Mononuclear cell (primary cell): Measurements from ENCODE around the gene EHBP1. TPM values are rescaled to one million over a fixed set of nuclear protein-coding genes. Genes with fewer than 3 reads are reported as not detected.

ENCODE experiments used
- H3K27me3 ChIP-seq: 2 replicates; pipeline ENCODE4 v1.6.0; 2011; ENCODE audit warnings: low read length, control low read depth; ENCODE audit not compliant: insufficient read depth
- H3K4me1 ChIP-seq: 2 replicates; pipeline ENCODE4 v1.5.1; 2011; ENCODE audit warnings: mild to moderate bottlenecking, low read length, control low read depth; ENCODE audit not compliant: insufficient read depth
- H3K4me3 ChIP-seq: 2 replicates; pipeline ENCODE4 v1.5.1; 2011; ENCODE audit warnings: mild to moderate bottlenecking, low read length, moderate library complexity
- H3K9me3 ChIP-seq: 2 replicates; pipeline ENCODE4 v1.5.1; 2011; ENCODE audit warnings: low read depth, mild to moderate bottlenecking, control low read depth, low read length
- total RNA-seq: library from RNA; depleted of rRNA; stranded (reverse); fragments of >200 nt; gene quantifications from one replicate; pipeline ENCODE4 v1.2.3, GENCODE V29; 2012

The EHBP1 gene
- total RNA-seq, 1 donor = 31.6 TPM

- H3K4me3 ChIP-seq = no peak overlapping the region
- H3K27me3 ChIP-seq = peaks cover 92% of the 10 kb centered on the region
- H3K9me3 ChIP-seq = no peaks in the 10 kb centered on the region
- peaks cover 78% of the 10 kb centered on the region for H3K4me1 ChIP-seq
Observed at GRCh38 chr2:63055226-63056106, 350.0 kb downstream of the EHBP1 start.

- no peaks in the 10 kb centered on the region for H3K9me3 ChIP-seq
- H3K4me3 ChIP-seq = no peak overlapping the region
- peaks cover 70% of the 10 kb centered on the region for H3K4me1 ChIP-seq
Observed at GRCh38 chr2:63056107-63057050, 350.9 kb downstream of the EHBP1 start.

GRCh38 chr2:63057249-63058143, 352.0 kb downstream of the EHBP1 start:
- peaks cover 63% of the 10 kb centered on the region for H3K4me1 ChIP-seq
- H3K27me3 ChIP-seq = peaks cover 96% of the 10 kb centered on the region
- H3K9me3 ChIP-seq = no peaks in the 10 kb centered on the region
- no peak overlapping the region for H3K4me3 ChIP-seq

More at GRCh38 chr2:63056107-63057050, 350.9 kb downstream of the EHBP1 start:
- H3K27me3 ChIP-seq = peaks cover 95% of the 10 kb centered on the region

- Histone ChIP-seq H3K4me1 (peaks cover 61% of the 10 kb centered on the region), H3K27me3 (peaks cover 96% of the 10 kb centered on the region), H3K4me3 (no peak overlapping the region), H3K9me3 (no peaks in the 10 kb centered on the region)
Observed at GRCh38 chr2:63058144-63058920, 352.8 kb downstream of the EHBP1 start.

DNA sequence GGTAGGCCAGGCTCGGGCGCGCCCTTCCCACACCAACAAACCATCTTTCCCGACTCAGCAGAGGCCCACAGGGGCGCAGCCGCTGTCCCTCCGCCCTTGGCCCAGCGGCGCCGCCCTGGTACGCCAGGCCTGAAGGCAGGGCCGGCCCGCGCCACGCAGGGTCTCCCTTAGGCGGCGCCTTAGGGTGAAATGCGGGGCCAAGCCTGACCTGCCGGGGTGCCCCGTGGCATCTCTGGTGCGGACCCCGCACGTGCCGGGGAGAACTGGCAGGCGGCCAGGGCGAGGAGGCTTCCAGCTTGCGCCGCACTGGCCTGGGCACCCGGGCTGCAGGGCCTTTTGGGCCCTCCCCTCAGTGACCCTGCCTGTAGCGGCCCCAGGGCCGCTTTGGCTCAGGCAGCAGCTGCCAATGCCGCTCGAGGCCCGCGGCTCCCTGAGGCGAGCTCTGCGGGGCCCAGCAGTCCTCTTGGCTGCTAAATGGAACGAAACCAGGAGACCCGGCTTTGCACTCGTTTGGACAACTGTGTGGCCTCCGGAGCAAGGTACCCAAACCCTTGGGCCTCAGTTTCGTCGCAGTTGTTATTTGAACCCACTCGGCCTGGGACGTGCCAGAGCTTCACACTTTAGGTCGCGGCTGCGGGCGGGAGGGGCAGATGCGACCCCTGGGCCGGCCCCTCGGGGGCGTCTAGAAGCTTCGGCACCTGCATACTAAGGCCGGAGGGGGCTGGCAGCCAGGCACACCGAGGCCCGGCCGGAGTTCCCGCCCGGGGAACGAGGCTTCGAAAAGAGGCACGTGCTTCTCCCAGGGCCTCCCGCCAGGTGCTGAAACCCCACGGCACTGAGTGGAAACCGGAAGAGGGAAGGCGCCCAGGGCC, 353.6 kb downstream of the EHBP1 start:
- peaks cover 96% of the 10 kb centered on the region for H3K27me3 ChIP-seq
- no peaks in the 10 kb centered on the region for H3K9me3 ChIP-seq
- H3K4me3 ChIP-seq = no peak overlapping the region
- H3K4me1 ChIP-seq = peaks cover 52% of the 10 kb centered on the region

DNA sequence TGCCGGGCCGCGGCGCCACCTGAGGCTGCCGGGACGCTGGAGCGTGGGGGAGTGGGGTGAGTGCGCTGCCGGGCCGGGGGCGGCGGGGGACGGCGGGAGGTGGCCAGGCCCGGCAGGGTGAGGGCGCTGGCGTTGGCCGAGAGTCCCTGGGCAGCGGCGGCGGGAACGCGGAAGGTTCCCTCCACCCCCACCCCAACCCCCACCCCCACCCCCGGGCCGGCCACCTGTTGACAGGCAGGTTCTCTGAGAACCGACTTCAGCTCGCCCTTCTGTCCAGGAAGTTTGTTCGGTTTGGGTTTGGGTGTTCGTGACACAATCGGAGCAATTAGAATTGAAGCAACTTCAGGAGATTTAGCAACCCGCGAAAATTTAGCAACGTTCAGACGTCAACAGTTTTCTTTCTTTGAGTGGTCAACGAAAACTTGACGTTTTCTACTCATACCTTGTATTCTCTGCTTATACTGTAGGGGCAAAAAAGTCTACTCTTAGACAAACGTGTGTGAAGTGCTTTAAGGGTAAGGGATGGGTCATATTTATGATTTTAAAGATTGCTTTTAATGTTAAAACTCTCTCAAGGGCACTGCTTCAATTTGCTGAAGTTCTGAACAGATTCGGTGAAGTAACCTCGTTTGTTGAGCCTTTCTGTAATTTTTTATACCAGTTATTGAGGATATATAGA, 354.4 kb downstream of the EHBP1 start:
- H3K9me3 ChIP-seq = no peaks in the 10 kb centered on the region
- H3K4me1 ChIP-seq = peaks cover 46% of the 10 kb centered on the region
- H3K27me3 ChIP-seq = peaks cover 95% of the 10 kb centered on the region
- no peak overlapping the region for H3K4me3 ChIP-seq

GRCh38 chr2:63060472-63060991, 355.0 kb downstream of the EHBP1 start:
- peaks cover 40% of the 10 kb centered on the region for H3K4me1 ChIP-seq
- H3K27me3 ChIP-seq = peaks cover 95% of the 10 kb centered on the region
- H3K4me3 ChIP-seq = no peak overlapping the region
- H3K9me3 ChIP-seq = no peaks in the 10 kb centered on the region

GRCh38 chr2:63064197-63064596, 358.7 kb downstream of the EHBP1 start:
- Histone ChIP-seq H3K4me1 (peaks cover 4% of the 10 kb centered on the region), H3K9me3 (no peaks in the 10 kb centered on the region), H3K27me3 (peaks cover 93% of the 10 kb centered on the region), H3K4me3 (no peak overlapping the region)

DNA sequence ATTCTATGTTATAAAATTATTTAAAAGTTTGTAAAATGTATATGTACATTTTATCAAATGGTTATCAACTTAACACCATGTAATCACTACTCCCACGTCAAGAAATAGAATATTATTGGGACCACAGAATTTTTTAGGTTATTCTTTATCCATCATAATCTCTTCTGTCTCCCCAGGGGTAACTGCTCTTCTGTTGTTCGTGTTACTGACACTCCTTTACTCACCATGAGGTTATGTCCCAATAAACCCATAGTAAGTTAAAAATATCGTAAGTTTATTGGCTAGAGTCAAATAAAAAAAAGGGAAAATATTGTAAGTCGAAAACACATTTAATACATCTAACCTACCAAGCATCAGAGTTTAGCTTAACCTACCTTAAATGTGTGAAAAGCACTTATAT, 359.1 kb downstream of the EHBP1 start:
- Histone ChIP-seq H3K4me3 (no peak overlapping the region), H3K9me3 (no peaks in the 10 kb centered on the region), H3K27me3 (peaks cover 91% of the 10 kb centered on the region), H3K4me1 (no peaks in the 10 kb centered on the region)

- no peaks in the 10 kb centered on the region for H3K9me3 ChIP-seq
- H3K4me1 ChIP-seq = no peaks in the 10 kb centered on the region
- no peak overlapping the region for H3K4me3 ChIP-seq
- H3K27me3 ChIP-seq = peaks cover 83% of the 10 kb centered on the region
Observed at GRCh38 chr2:63066265-63066664, 360.8 kb downstream of the EHBP1 start.

DNA sequence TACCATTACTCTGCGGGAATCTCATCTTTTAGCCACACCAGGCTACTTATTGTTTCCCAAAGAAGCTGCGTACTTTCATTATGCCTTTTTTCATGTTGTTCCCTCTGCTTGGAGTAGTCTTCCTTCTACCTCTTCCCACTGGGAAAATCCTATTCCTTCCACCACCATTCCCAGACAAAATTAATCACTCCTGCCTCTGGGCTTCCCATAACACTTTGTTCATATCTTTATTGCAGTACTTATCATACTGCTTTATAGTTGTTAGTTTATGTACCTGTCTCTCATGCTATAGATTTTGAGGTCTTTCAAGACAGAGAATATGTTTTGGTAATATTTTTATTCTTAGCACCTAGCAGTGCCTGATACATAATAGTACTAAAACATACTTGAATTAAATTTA, 361.3 kb downstream of the EHBP1 start:
- Histone ChIP-seq H3K4me1 (no peaks in the 10 kb centered on the region), H3K4me3 (no peak overlapping the region), H3K27me3 (peaks cover 80% of the 10 kb centered on the region), H3K9me3 (no peaks in the 10 kb centered on the region)

DNA sequence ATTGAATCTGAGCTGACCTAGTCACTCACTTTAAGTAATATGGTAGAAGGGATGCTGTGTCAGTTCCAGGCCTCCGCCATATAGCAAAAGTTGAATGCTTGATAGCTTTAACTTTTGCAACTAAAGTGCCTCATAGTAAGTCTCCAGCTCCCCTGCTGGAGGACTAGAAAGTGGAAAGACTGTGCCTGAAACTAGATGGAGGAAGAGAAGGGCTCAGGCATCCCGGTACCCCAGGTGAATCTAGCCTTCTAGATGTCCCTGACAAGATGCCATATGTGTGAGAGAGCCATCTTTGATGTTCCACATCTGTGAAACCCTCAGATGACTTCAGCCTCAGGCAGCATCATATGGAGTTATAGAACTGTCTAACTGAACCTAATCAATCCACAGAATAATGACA, 366.2 kb downstream of the EHBP1 start:
- no peaks in the 10 kb centered on the region for H3K4me1 ChIP-seq
- H3K4me3 ChIP-seq = no peak overlapping the region
- peaks cover 36% of the 10 kb centered on the region for H3K27me3 ChIP-seq
- H3K9me3 ChIP-seq = no peaks in the 10 kb centered on the region
